ENCODE results near the gene IL15RA.

DNA sequence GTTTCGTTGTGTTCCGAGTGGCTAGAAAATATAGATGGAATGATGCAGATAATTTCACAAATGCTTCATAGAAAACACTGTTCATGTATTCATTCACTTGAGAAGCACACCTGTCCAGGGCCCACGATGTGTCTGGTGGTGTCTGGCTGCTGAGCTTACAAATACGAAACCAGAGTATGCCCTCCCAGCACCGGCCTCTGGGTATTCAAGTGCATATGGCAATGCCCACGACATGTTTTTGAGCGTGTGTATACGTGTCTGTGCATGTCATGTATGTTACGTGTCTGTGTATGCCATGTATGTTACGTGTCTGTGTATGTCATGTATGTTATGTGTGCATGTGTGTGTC lies 47.0 kb upstream of the IL15RA start:
- TF ChIP-seq POLR2A (IDR thresholded peaks at IDR 0.05) (no peak), CTCF (IDR thresholded peaks at IDR 0.05) (no peak)

Data from thyroid gland (tissue), 4 donors.